BLaER1 (cell line): Measurements from ENCODE around the gene VPS13D.
A peak's percentile ranks its signal among the peaks of the same experiment; 100 is the strongest.

Source experiments
- H3K27ac ChIP-seq: shearing (Covaris generic); formaldehyde crosslinking; 2 replicates; pipeline ENCODE4 v1.8.1; 2022
- H3K27me3 ChIP-seq: shearing (Covaris generic); formaldehyde crosslinking; 2 replicates; pipeline ENCODE4 v1.8.1; 2022
- H3K36me3 ChIP-seq: shearing (Covaris generic); formaldehyde crosslinking; 2 replicates; pipeline ENCODE4 v1.8.1; 2022
- H3K4me1 ChIP-seq: shearing (Covaris generic); formaldehyde crosslinking; 2 replicates; pipeline ENCODE4 v1.8.1; 2022
- H3K4me2 ChIP-seq: shearing (Covaris generic); formaldehyde crosslinking; 2 replicates; pipeline ENCODE4 v1.8.1; 2022
- H3K4me3 ChIP-seq: shearing (Covaris generic); formaldehyde crosslinking; 2 replicates; pipeline ENCODE4 v1.8.1; 2022
- H3K9ac ChIP-seq: shearing (Covaris generic); formaldehyde crosslinking; 2 replicates; pipeline ENCODE4 v1.8.1; 2022
- H3K9me3 ChIP-seq: shearing (Covaris generic); formaldehyde crosslinking; 2 replicates; pipeline ENCODE4 v1.8.1; 2022
- H4K20me1 ChIP-seq: shearing (Covaris generic); formaldehyde crosslinking; 2 replicates; pipeline ENCODE4 v1.8.1; 2022
- Cebpa-rat ChIP-seq: shearing (Covaris generic); IDR thresholded peaks from 2 replicates; pipeline ENCODE4 v1.8.1; 2022

Gene VPS13D

DNA sequence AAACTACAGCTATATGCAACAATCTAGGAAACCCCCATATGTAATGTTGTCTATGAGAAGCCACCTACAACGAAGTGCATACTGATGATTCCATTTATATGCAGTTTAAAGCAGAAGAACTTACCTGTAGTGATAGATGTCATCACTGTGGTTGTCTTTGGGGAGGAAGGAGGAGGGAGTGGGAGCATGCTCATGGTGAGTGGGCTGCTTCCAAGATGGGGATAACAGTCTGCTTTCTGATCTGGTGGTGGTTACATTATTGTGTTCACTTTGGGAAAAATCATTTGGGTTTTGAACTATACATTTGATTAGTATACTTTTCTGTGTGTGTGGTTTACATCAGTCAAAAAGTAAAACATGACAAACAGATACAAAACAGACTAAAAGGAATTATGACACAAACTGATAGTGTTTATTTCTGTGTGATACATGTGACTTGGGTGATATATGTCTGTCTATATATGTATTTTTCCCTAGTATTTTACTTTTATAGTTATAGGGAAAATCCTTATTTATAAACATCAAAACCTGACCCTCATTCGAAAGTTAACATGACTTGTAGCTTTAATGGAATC lies 184.7 kb downstream of the VPS13D start:
- H3K4me1 ChIP-seq: peaks cover 6% of the 10 kb centered on the region; the same call in 1 of the 2 replicates
- no peaks in the 10 kb centered on the region for H3K27me3 ChIP-seq
- no peak overlapping the region for H3K4me2 ChIP-seq
- no peak overlapping the region for H3K4me3 ChIP-seq
- H3K9me3 ChIP-seq: peaks cover 19% of the 10 kb centered on the region
- H3K9ac ChIP-seq: no peak overlapping the region
- H3K27ac ChIP-seq: no peak overlapping the region
- TF ChIP-seq Cebpa-rat: no peak
- no peaks in the 10 kb centered on the region for H4K20me1 ChIP-seq
- peaks cover 77% of the 10 kb centered on the region for H3K36me3 ChIP-seq

DNA sequence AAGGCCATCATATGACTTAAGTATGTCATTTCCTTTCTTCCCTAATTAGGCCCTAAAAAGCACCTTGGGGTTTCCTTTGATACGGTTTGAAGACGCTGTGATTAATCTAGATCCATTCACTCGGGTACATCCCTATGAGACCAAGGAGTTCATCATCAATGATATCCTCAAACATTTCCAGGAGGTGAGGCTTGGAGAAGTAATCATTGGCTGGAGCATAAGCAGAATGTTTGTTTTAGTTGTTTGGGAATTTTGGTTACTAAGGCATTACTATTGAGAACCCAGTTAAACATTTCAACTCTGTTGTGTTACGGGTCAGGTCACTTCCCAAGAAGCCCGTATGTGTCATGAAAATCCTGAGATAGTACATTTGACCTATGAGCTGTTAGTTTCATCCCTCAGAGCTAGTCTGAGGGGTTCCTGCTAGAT lies 185.2 kb downstream of the VPS13D start:
- no peak for TF ChIP-seq Cebpa-rat
- Histone ChIP-seq H3K36me3 (peaks cover 73% of the 10 kb centered on the region), H3K4me3 (no peak overlapping the region), H3K4me1 (peaks cover 9% of the 10 kb centered on the region; the same call in 1 of the 2 replicates), H3K27me3 (no peaks in the 10 kb centered on the region), H3K9me3 (peaks cover 14% of the 10 kb centered on the region), H3K27ac (no peak overlapping the region), H3K4me2 (no peak overlapping the region), H3K9ac (no peak overlapping the region), H4K20me1 (no peaks in the 10 kb centered on the region)

DNA sequence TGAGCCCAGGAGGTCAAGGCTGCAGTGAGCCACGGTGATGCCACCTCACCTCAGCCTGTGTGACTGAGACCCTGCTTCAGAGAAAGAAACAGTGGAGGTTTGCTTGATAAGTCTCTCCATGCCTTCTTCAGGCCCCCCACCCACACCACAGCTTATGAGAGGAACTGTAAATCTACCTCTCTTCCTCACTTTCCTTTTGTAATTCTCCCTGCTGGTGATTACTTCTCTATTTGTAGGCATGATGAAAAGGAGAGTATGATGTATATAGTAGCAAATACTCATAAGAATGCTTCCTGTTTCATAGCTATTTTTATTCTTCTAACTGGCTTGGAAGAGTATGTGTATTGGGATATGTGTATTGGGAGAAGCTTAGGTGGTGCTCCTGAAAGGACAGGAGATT lies 186.3 kb downstream of the VPS13D start:
- Histone ChIP-seq H3K9me3 (0 out of 2 replicates have a peak, but pooled peaks cover 3% of the 10 kb centered on the region), H3K27ac (no peak overlapping the region), H3K4me3 (no peak overlapping the region), H3K4me1 (peaks cover 13% of the 10 kb centered on the region; the same call in 1 of the 2 replicates), H3K4me2 (peak overlapping the region; percentile 2; the same call in 1 of the 2 replicates), H3K27me3 (no peaks in the 10 kb centered on the region), H4K20me1 (no peaks in the 10 kb centered on the region), H3K36me3 (peaks cover 69% of the 10 kb centered on the region), H3K9ac (no peak overlapping the region)
- no peak for TF ChIP-seq Cebpa-rat

DNA sequence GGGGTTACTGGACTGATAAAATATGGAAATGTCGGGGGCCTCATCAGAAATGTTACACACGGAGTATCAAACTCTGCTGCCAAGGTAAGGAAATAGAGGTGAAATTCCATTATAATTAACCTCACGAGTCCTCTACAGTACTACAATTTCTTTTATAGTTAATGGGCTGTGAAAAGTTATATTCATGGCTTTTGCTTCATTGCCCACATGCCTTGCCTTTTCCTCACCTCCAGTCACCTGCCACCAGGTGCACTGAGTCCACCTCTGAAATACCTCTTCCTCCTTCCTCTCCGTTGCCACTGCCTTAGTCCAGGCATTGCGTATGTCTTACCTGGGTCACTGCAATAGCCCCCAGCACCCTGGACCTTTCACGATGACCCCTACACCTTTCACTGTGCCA lies 186.9 kb downstream of the VPS13D start:
- H3K27me3 ChIP-seq: no peaks in the 10 kb centered on the region
- 0 out of 2 replicates have a peak, but pooled peaks cover under 1% of the 10 kb centered on the region for H3K9me3 ChIP-seq
- no peak for TF ChIP-seq Cebpa-rat
- H3K9ac ChIP-seq: no peak overlapping the region
- no peak overlapping the region for H3K4me2 ChIP-seq
- no peaks in the 10 kb centered on the region for H4K20me1 ChIP-seq
- H3K4me1 ChIP-seq: peaks cover 13% of the 10 kb centered on the region; the same call in 1 of the 2 replicates
- no peak overlapping the region for H3K27ac ChIP-seq
- peaks cover 66% of the 10 kb centered on the region for H3K36me3 ChIP-seq
- no peak overlapping the region for H3K4me3 ChIP-seq

DNA sequence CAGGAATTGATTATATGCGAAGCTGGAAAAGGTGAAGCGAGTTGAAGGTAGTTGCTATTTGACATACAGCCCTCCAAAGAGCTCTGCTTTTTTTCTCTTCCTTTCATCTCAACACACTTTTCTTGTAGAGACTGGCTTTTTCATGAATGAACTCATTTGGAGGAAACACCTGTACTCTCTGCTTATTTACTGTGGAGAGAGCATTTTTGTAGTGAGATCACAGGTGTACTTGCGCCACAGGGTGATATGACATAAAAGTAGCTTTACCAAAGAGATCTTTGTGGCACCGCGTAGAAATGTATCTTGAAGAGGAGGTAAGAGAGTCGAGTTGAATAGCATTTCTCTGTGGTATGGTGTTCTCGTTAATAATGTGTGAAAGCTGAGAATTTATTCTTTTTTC lies 187.6 kb downstream of the VPS13D start:
- no peak overlapping the region for H3K9ac ChIP-seq
- no peak overlapping the region for H3K4me2 ChIP-seq
- no peak overlapping the region for H3K27ac ChIP-seq
- no peaks in the 10 kb centered on the region for H3K9me3 ChIP-seq
- no peaks in the 10 kb centered on the region for H4K20me1 ChIP-seq
- no peaks in the 10 kb centered on the region for H3K27me3 ChIP-seq
- H3K36me3 ChIP-seq: peaks cover 60% of the 10 kb centered on the region
- H3K4me3 ChIP-seq: no peak overlapping the region
- TF ChIP-seq Cebpa-rat: no peak
- H3K4me1 ChIP-seq: peaks cover 13% of the 10 kb centered on the region; the same call in 1 of the 2 replicates

DNA sequence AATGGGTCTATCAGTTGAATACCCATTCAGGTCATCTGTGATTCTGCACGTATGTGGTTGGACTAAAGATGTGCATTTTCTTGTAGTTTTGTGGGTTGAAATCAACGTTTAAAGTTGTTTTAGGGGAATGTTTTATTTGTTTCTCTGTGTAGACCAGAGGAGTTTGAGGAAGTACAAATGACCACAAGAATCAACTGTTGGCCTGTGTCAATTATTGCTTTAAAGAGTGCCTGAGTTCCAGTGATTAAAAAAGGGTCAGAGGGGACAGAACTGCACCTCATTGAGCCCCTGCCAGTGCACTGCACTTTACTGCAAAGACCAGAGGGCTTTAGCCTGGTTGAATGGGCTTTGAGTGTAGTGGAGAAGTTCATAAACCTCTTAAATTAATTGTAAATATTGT lies 190.3 kb downstream of the VPS13D start:
- Histone ChIP-seq H3K4me1 (peaks cover 13% of the 10 kb centered on the region; the same call in 1 of the 2 replicates), H3K9me3 (no peaks in the 10 kb centered on the region), H3K36me3 (peaks cover 44% of the 10 kb centered on the region), H3K9ac (no peak overlapping the region), H3K27me3 (no peaks in the 10 kb centered on the region), H4K20me1 (no peaks in the 10 kb centered on the region), H3K4me2 (no peak overlapping the region; the same call in 1 of the 2 replicates), H3K4me3 (no peak overlapping the region), H3K27ac (no peak overlapping the region)
- no peak for TF ChIP-seq Cebpa-rat

DNA sequence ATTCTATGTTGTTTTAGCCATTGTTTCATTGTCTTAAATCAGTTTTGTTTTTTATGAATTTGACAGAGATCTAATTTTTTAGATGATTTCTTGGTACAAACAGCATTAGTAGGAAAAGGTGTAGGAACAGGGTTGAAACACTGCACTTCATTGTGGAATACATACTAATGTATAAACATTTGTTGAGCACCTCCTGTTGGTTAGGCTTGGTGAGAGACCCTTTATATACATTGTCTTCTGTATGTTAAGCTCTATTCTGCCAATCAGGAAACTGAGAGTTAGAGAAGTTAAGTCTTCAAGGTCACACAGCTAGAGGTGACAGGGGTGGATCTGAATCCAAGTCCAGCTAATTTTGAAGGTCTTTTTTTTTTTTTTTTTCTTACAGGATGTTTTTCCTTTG lies 192.7 kb downstream of the VPS13D start:
- H3K9ac ChIP-seq: no peak overlapping the region
- no peak for TF ChIP-seq Cebpa-rat
- peaks cover 21% of the 10 kb centered on the region for H3K36me3 ChIP-seq
- no peak overlapping the region for H3K27ac ChIP-seq
- H3K4me3 ChIP-seq: no peak overlapping the region
- no peaks in the 10 kb centered on the region for H3K9me3 ChIP-seq
- H3K4me1 ChIP-seq: peaks cover 7% of the 10 kb centered on the region; the same call in 1 of the 2 replicates
- no peaks in the 10 kb centered on the region for H3K27me3 ChIP-seq
- no peak overlapping the region for H3K4me2 ChIP-seq
- no peaks in the 10 kb centered on the region for H4K20me1 ChIP-seq

DNA sequence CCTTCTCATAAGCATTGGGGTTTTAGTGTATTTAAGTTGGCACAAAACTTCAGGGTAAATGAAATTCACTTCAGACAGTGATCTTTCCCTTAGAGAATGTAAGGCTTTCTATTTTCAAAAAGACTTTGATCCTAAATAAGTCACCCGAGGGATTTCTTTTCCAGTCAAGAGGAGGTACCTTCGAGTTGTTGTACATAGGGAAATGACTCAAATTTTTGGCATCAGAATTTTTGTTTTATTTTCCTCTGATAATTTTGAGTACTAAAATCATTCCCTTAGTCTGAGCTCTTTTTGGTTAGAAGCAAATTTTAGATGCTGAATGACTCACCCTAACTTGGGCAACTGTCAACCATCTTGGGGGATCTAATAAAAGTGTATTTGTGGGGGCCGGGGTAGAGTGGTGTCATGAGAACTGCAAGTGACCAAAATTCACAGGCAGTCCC lies 194.3 kb downstream of the VPS13D start:
- Histone ChIP-seq H3K4me1 (peaks cover 7% of the 10 kb centered on the region; the same call in 1 of the 2 replicates), H3K27me3 (no peaks in the 10 kb centered on the region), H3K9ac (no peak overlapping the region), H3K4me2 (no peak overlapping the region), H4K20me1 (no peaks in the 10 kb centered on the region), H3K27ac (no peak overlapping the region), H3K9me3 (no peaks in the 10 kb centered on the region), H3K4me3 (no peak overlapping the region), H3K36me3 (peaks cover 13% of the 10 kb centered on the region; the same call in 1 of the 2 replicates)
- TF ChIP-seq Cebpa-rat: no peak

DNA sequence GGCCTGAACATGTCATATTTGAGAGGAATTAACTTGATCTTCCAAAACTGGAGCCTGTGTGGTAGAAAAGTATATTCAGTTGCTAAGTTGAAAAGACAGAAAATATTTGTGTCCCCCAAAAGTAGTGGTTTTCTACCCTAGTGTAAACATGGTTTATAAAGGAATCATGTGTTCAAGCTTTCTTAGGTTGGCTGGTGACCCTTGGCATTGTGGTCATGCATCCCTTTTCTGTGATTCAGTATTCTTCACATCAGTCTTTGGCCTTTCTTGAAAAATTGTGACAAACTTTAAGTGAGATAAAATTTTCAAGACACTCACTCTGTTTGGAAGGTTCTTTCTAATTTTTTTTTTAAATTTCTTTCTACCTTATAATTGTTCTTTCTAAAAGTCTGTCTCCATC lies 195.0 kb downstream of the VPS13D start:
- no peaks in the 10 kb centered on the region for H4K20me1 ChIP-seq
- H3K4me2 ChIP-seq: no peak overlapping the region
- H3K9ac ChIP-seq: no peak overlapping the region
- H3K27me3 ChIP-seq: no peaks in the 10 kb centered on the region
- H3K4me3 ChIP-seq: no peak overlapping the region
- no peak for TF ChIP-seq Cebpa-rat
- no peaks in the 10 kb centered on the region for H3K9me3 ChIP-seq
- H3K36me3 ChIP-seq: peaks cover 10% of the 10 kb centered on the region; the same call in 1 of the 2 replicates
- H3K27ac ChIP-seq: no peak overlapping the region
- peaks cover 7% of the 10 kb centered on the region; the same call in 1 of the 2 replicates for H3K4me1 ChIP-seq

DNA sequence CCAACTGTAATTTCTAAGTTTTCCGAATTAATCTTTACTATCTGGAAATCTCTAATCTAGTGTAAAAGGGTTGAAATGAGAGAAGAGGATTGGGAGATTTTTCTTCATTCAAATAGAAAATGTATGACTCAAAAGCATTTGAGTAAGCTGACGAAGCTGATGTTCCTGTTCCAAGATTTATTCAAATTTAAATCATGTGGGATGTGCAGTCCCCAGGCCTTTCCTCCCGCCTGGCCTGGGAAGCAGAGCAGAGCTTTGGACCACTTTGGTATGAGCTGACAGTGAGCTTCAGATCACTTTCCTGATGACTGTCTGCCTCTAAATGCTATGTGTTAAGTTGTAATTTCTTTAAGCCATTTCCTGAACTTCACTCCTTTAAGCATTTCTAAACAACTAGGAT lies 196.2 kb downstream of the VPS13D start:
- no peak for TF ChIP-seq Cebpa-rat
- H3K9ac ChIP-seq: no peak overlapping the region
- H3K27me3 ChIP-seq: no peaks in the 10 kb centered on the region
- H4K20me1 ChIP-seq: no peaks in the 10 kb centered on the region
- no peaks in the 10 kb centered on the region; the same call in 1 of the 2 replicates for H3K4me1 ChIP-seq
- H3K27ac ChIP-seq: no peak overlapping the region
- H3K9me3 ChIP-seq: no peaks in the 10 kb centered on the region
- peaks cover 18% of the 10 kb centered on the region; the same call in 1 of the 2 replicates for H3K36me3 ChIP-seq
- no peak overlapping the region for H3K4me2 ChIP-seq
- no peak overlapping the region for H3K4me3 ChIP-seq
